GM12872 (cell line): ENCODE data around the gene RNU5B-1.

ENCODE experiments used
- TF ChIP-seq, protein P1 (sequence below): IDR thresholded peaks from 3 replicates; pipeline ENCODE4 v1.5.1; 2011; ENCODE audit warnings: low read depth, mild to moderate bottlenecking, low read length, moderate library complexity; ENCODE audit not compliant: insufficient read depth

RNU5B-1 gene

GRCh38 chr15:65342493-65342892 is 38.0 kb downstream of the RNU5B-1 start:
- TF ChIP-seq, protein P1, sequence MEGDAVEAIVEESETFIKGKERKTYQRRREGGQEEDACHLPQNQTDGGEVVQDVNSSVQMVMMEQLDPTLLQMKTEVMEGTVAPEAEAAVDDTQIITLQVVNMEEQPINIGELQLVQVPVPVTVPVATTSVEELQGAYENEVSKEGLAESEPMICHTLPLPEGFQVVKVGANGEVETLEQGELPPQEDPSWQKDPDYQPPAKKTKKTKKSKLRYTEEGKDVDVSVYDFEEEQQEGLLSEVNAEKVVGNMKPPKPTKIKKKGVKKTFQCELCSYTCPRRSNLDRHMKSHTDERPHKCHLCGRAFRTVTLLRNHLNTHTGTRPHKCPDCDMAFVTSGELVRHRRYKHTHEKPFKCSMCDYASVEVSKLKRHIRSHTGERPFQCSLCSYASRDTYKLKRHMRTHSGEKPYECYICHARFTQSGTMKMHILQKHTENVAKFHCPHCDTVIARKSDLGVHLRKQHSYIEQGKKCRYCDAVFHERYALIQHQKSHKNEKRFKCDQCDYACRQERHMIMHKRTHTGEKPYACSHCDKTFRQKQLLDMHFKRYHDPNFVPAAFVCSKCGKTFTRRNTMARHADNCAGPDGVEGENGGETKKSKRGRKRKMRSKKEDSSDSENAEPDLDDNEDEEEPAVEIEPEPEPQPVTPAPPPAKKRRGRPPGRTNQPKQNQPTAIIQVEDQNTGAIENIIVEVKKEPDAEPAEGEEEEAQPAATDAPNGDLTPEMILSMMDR = no peak

GRCh38 chr15:65343374-65343981 is 39.0 kb downstream of the RNU5B-1 start:
- TF ChIP-seq, protein P1 = no peak

DNA sequence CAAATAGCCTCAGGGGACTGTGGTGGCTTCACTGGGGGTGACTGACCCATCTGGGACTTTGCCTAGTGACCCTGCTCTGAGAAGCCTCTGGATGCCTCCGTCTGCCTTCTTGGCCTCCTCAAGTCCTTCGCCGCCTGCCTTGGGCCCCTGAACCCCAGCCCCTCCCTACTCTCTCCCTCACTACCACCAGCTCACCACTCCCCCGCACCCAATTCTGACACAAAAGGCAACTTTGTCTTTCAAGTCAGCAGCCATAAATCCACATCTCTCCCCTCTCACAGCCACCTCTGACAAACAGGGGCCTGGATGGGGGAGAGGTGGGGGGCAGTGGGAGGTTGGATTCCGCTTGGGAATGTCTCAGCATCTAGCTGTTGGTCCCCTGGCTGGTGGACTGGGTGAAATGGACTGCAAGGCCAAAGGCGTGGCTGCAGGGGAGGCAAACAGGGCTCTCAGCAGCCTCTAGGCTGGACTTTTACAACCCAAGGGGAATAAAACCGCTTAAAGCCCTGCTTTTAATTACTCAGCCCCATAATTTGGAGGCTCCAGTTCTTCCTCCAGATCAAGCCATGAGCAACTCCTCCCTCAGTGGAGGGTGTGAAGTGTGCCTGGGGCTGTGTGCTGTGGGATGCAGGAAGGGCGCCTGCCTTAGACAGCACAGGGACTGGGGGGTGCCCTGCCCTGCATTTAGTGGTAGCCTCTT is 39.9 kb downstream of the RNU5B-1 start:
- TF ChIP-seq, protein P1 = no peak

DNA sequence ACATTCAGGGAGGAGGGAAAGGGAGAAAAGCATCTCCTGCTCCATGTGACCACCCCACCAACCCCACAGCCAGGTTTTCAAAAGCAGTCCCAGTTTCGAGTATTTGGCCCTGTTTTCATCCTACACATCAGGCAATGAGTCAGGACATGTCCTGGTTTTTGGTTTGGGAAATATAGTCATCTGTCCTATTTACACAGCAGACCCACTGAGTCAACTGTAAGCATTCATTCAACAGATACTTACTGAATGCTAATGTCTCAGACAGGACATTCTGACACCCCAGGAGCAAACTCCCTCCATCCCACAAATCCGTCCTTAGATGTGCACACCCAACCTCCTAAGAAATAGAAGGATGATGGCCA is 40.4 kb downstream of the RNU5B-1 start:
- TF ChIP-seq, protein P1 = no peak

DNA sequence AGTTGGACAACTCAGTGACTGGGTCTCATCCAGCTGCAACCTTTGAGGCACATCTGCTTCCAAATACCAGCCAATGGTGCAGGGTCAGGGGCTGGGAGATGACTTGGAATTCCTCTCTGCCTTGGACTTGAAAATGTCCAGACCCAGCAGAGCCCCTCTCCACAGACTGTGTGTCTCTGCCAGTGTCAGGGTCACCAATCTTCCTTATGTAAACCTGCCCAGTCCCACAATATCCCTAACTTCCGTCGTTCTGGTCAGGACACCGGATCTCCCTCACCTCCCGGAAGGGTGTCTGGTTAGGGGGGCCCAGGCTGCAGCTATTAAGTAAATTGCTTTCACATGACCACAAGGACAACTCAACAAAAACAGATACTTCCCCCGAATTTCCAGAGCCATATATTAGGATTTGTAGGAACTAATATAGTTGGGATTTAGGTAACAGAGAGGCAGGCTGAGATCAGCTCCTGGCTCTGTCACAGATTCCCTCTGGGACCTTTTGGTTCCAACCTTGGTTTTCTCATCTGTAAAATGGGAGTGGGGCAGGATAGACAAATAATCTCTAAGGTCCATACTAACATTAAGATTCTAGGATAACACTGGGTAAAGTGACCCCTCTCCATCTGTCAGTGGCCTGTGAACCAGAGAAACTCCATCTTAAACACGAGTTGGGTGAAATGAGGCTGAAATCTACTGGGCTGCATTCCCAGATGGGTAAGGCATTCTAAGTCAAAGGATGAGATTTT is 42.5 kb downstream of the RNU5B-1 start:
- TF ChIP-seq, protein P1 = no peak

DNA sequence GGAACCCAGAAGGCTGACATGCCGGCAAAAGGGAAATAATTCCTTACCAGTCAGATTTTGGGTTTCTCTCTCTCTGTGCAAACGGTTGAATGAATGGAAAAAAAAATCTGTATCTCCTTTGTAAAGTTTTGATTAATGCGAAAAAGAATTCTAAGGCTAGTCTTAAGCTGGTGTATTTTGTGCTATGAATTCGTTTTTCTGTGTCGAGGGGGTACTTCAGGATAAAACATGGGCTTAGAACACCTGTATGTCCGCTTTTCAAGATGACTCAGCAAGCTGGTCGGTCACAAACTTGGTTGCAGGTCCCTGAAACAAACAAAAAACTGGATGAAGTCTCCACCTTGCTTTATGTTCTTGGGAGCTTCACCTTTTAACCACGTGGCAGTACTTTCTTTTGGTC is 44.9 kb downstream of the RNU5B-1 start:
- TF ChIP-seq, protein P1 = no peak
